Measurements from ENCODE around the gene AFG1L.
A peak's percentile ranks its signal among the peaks of the same experiment; 100 is the strongest.

DNA sequence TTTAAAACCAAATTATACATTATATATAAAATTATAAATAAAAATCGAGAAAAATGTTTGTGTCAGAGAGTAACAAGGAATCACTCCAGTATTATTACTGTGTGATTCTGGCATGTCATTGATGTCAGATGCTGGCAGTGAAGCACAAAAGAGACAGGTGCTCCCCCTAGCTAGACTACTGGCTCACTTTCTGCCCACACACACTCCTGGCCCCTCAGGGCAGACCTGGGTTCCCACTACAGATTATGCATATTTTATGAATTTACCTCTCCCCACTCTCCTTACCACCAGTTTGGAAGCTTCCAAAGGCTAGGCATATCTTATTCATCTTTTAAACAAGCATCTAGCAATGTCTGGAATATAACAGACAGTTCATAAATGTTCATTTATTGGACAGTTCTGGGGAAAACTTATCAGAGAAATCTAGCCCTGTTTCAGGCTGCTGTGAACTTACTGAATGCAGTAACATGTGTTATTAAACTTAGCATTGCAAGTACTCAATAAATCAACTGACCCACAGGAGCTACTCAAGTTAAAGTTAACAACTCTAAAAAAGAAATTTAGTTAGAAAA is 46.8 kb upstream of the AFG1L start:
- TF ChIP-seq, protein P1, sequence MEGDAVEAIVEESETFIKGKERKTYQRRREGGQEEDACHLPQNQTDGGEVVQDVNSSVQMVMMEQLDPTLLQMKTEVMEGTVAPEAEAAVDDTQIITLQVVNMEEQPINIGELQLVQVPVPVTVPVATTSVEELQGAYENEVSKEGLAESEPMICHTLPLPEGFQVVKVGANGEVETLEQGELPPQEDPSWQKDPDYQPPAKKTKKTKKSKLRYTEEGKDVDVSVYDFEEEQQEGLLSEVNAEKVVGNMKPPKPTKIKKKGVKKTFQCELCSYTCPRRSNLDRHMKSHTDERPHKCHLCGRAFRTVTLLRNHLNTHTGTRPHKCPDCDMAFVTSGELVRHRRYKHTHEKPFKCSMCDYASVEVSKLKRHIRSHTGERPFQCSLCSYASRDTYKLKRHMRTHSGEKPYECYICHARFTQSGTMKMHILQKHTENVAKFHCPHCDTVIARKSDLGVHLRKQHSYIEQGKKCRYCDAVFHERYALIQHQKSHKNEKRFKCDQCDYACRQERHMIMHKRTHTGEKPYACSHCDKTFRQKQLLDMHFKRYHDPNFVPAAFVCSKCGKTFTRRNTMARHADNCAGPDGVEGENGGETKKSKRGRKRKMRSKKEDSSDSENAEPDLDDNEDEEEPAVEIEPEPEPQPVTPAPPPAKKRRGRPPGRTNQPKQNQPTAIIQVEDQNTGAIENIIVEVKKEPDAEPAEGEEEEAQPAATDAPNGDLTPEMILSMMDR (IDR thresholded peaks at IDR 0.05; ENCODE audit: low read depth, low read length), result peak; percentile 24; the same call in 1 of the 2 replicates
- no peak for TF ChIP-seq EZH2phosphoT487 (IDR thresholded peaks at IDR 0.05; ENCODE audit: low read depth)

All from OCI-LY3 (cell line).